ENCODE data around the gene ANKS6. TPM values are rescaled to one million over a fixed set of nuclear protein-coding genes. Genes with fewer than 3 reads are reported as not detected.

ANKS6 gene
- total RNA-seq, 1 donor from 2014 or later = 30.9 TPM

GRCh38 chr9:98804083-98804482 is 7.7 kb upstream of the ANKS6 start:
- Mint-ChIP-seq H3K4me1 (peaks cover 5% of the 10 kb centered on the region), H3K4me3 (no peak overlapping the region), H3K9me3 (no peaks in the 10 kb centered on the region), H3K36me3 (ENCODE audit: low read depth) (no peaks in the 10 kb centered on the region), H3K27ac (ENCODE audit: unreplicated experiment) (no peak overlapping the region), H3K27me3 (ENCODE audit: low read depth) (peaks cover 62% of the 10 kb centered on the region)
- no peak for DNase-seq (ENCODE audit: low read depth, low spot score)
- no peak for TF ChIP-seq CTCF (conservative IDR thresholded peaks at IDR 0.05)

DNA sequence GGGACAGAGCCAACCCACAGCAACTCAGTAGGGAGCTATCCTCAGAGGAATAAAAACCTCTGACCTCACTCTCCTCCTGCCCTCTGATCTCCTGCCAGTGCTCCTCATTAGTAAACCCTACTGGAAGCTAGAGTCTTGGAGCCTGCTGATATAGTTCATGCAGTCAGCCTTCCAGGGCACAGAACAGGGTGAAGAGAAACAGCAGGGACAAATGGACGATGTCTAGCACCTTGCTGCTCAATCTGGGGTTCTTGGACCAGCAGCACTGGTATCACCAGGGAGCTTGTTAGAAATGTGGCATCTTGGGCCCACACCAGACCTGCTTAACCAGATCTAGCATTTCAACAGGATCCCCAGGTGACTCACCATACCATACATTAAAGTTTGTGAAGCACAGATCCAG is 5.6 kb upstream of the ANKS6 start:
- Mint-ChIP-seq H3K36me3 (ENCODE audit: low read depth) (peaks cover 3% of the 10 kb centered on the region), H3K4me1 (peaks cover 4% of the 10 kb centered on the region), H3K27ac (ENCODE audit: unreplicated experiment) (no peak overlapping the region), H3K4me3 (no peak overlapping the region), H3K9me3 (peaks cover 10% of the 10 kb centered on the region), H3K27me3 (ENCODE audit: low read depth) (peaks cover 49% of the 10 kb centered on the region)
- no peak for DNase-seq (ENCODE audit: low read depth, low spot score)
- no peak for TF ChIP-seq CTCF (conservative IDR thresholded peaks at IDR 0.05)

GRCh38 chr9:98801561-98801960 is 5.2 kb upstream of the ANKS6 start:
- DNase-seq (ENCODE audit: low read depth, low spot score) = no peak
- H3K9me3 Mint-ChIP-seq = peaks cover 10% of the 10 kb centered on the region
- no peak overlapping the region for H3K4me3 Mint-ChIP-seq
- peaks cover 3% of the 10 kb centered on the region for H3K36me3 Mint-ChIP-seq (ENCODE audit: low read depth)
- no peak overlapping the region for H3K27ac Mint-ChIP-seq (ENCODE audit: unreplicated experiment)
- H3K27me3 Mint-ChIP-seq (ENCODE audit: low read depth) = peaks cover 45% of the 10 kb centered on the region
- no peak for TF ChIP-seq CTCF (conservative IDR thresholded peaks at IDR 0.05)
- peaks cover 6% of the 10 kb centered on the region for H3K4me1 Mint-ChIP-seq

DNA sequence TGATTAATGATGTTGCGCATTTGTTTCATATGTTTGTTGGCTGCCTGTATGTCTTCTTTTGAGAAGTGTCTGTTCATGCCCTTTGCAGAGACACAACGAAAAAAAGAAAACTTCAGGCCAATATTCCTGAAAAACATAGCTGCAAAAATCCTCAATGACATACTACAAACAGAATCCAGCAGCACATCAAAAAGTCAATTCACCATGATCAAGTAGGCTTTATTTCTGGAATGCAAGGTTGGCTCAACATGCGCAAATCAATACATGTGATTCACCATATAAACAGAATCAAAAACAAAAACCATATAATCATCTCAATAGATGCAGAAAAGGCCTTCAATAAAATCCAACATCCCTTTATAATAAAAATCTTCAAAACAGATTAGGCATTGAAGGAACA is 1.9 kb upstream of the ANKS6 start:
- Mint-ChIP-seq H3K36me3 (ENCODE audit: low read depth) (peaks cover 3% of the 10 kb centered on the region), H3K9me3 (peaks cover 10% of the 10 kb centered on the region), H3K4me1 (peaks cover 24% of the 10 kb centered on the region), H3K27ac (ENCODE audit: unreplicated experiment) (no peak overlapping the region), H3K4me3 (peak overlapping the region; percentile 82), H3K27me3 (ENCODE audit: low read depth) (peaks cover 16% of the 10 kb centered on the region)
- DNase-seq (ENCODE audit: low read depth, low spot score) = no peak
- no peak for TF ChIP-seq CTCF (conservative IDR thresholded peaks at IDR 0.05)

GRCh38 chr9:98797491-98797890 is 1.1 kb upstream of the ANKS6 start:
- H3K27me3 Mint-ChIP-seq (ENCODE audit: low read depth) = peaks cover 14% of the 10 kb centered on the region
- H3K27ac Mint-ChIP-seq (ENCODE audit: unreplicated experiment) = no peak overlapping the region
- H3K4me3 Mint-ChIP-seq = peak overlapping the region; percentile 82
- peaks cover 3% of the 10 kb centered on the region for H3K36me3 Mint-ChIP-seq (ENCODE audit: low read depth)
- H3K9me3 Mint-ChIP-seq = peaks cover 10% of the 10 kb centered on the region
- no peak for TF ChIP-seq CTCF (conservative IDR thresholded peaks at IDR 0.05)
- DNase-seq (ENCODE audit: low read depth, low spot score) = no peak
- peaks cover 24% of the 10 kb centered on the region for H3K4me1 Mint-ChIP-seq

DNA sequence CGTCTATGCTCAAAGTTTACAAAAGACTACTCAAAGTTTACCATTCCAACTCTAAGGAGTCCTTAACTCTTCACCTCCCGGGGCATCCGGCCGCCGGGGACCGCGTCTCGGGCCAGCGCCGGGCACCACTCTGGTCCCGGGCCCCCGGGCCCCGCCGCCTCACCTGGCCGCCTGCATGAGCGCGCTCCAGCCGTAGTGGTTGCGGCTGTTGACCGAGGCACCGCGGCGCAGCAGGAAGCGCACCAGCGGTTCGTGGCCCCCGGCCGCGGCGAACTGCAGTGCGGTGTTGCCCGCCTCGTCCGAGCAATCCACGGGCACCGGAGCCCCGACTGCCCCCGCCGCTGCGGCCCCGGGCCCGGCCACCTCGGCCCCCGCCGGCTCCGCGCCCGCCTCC is 388 bp downstream of the ANKS6 start:
- DNase-seq (ENCODE audit: low read depth, low spot score) = no peak
- no peak for TF ChIP-seq CTCF (conservative IDR thresholded peaks at IDR 0.05)
- Mint-ChIP-seq H3K36me3 (ENCODE audit: low read depth) (peaks cover 3% of the 10 kb centered on the region), H3K27me3 (ENCODE audit: low read depth) (peaks cover 4% of the 10 kb centered on the region), H3K27ac (ENCODE audit: unreplicated experiment) (no peak overlapping the region), H3K9me3 (peaks cover 10% of the 10 kb centered on the region), H3K4me1 (peaks cover 37% of the 10 kb centered on the region), H3K4me3 (peak overlapping the region; percentile 87)

All from neural crest cell (in vitro differentiated cells).